ENCODE measurements around the gene FUT8.
A peak's percentile ranks its signal among the peaks of the same experiment; 100 is the strongest.

FUT8 gene

GRCh38 chr14:65412032-65412846 lies at the start of gene FUT8:
FUT8 (plus strand) TSS chr14:65412730; CDS start chr14:65561564, 148,834 bp downstream.
- DNase-seq, result peak; percentile 45 to 97 (median 92)

GRCh38 chr14:65366802-65367565 lies 45.5 kb upstream of the FUT8 start:
- no peak for DNase-seq

GRCh38 chr14:65369560-65369959 lies 43.0 kb upstream of the FUT8 start:
- DNase-seq, result no peak

- DNase-seq, result no peak
Observed at GRCh38 chr14:65370801-65371248, 41.7 kb upstream of the FUT8 start.

GRCh38 chr14:65371784-65372183 lies 40.7 kb upstream of the FUT8 start:
- DNase-seq, result no peak

GRCh38 chr14:65373016-65373670 lies 39.4 kb upstream of the FUT8 start:
- peak in 6 of 14 donors; percentile 12 to 71 (median 44) for DNase-seq

GRCh38 chr14:65373671-65374039 lies 38.9 kb upstream of the FUT8 start:
- DNase-seq, result peak in 10 of 14 donors; percentile 8 to 69 (median 43)

GRCh38 chr14:65377576-65377975 lies 35.0 kb upstream of the FUT8 start:
- no peak for DNase-seq

GRCh38 chr14:65382586-65382985 lies 29.9 kb upstream of the FUT8 start:
- DNase-seq, result peak in 4 of 14 donors; percentile 4 to 14 (median 8)

- DNase-seq, result no peak
Observed at GRCh38 chr14:65387171-65387570, 25.4 kb upstream of the FUT8 start.

- DNase-seq, result no peak
Observed at GRCh38 chr14:65387628-65388027, 24.9 kb upstream of the FUT8 start.

- DNase-seq, result no peak
Observed at GRCh38 chr14:65392296-65392695, 20.2 kb upstream of the FUT8 start.

GRCh38 chr14:65396082-65396910 lies 16.2 kb upstream of the FUT8 start:
- no peak for DNase-seq

GRCh38 chr14:65403231-65403630 lies 9.3 kb upstream of the FUT8 start:
- DNase-seq, result no peak

- DNase-seq, result no peak
Observed at GRCh38 chr14:65408113-65408512, 4.4 kb upstream of the FUT8 start.

GRCh38 chr14:65410640-65411039 lies 1.9 kb upstream of the FUT8 start:
- DNase-seq, result no peak

- DNase-seq, result peak; percentile 49 to 93 (median 91)
Observed at GRCh38 chr14:65411656-65412031, 886 bp upstream of the FUT8 start.

- peak in 13 of 14 donors; percentile 2 to 87 (median 52) for DNase-seq
Observed at GRCh38 chr14:65412856-65413738, 567 bp downstream of the FUT8 start.

- DNase-seq, result peak in 1 of 14 donors; percentile 59
Observed at GRCh38 chr14:65413739-65414045, 1.2 kb downstream of the FUT8 start.

- peak in 1 of 14 donors; percentile 28 for DNase-seq
Observed at GRCh38 chr14:65414961-65415589, 2.5 kb downstream of the FUT8 start.

GRCh38 chr14:65415613-65416012 lies 3.1 kb downstream of the FUT8 start:
- DNase-seq, result no peak

All from C1 segment of cervical spinal cord (tissue), 14 donors.